ENCODE data around the gene DGCR2.
"Not testable (repeated sequence)": the region's sequence is repeated elsewhere in the genome, so short reads cannot be mapped to it uniquely, and the experiment has no call there.

Gene DGCR2

DNA sequence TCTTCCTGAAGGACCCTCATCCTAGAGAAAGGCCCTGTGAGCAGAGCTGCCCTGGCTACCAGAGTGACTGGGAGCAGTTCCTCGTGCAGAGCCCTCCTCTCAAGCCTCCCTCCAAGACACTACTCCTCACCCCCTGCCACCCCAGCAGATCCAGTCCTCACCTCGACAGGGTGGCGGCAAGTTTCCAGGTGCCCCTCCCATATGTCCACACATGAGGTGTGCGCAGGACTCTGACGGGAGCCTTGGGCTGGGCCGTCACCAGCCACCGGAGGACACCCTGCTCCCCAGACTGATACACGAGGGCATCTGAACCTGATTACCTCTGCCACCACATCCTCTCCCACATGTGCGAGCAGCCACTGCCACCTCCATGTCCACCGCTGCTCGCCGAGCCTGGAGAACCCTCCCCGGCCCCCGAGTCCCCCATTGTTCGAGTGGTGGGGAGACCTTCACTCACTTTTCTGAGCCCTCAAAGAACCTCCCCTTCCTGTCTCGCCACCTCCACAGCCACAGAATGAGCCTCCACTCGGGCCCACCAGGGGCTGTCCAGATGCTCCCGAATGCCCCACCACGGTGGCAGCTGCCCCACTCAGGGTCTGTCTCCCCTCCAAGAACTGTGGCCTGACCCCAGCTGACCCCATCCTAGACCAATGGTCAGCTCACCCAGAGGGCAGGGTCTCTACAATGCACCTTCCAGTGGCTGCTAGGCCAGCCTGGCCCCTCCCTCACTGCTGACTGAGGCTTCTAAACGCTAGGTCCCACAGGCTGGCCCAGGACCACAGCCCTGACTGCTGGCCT is 62.5 kb downstream of the DGCR2 start:
- DNase-seq (ENCODE audit: low spot score) = no peak

GRCh38 chr22:19058713-19059451 is 63.3 kb downstream of the DGCR2 start:
- no peak for DNase-seq (ENCODE audit: low spot score)

GRCh38 chr22:19057999-19058491 is 64.2 kb downstream of the DGCR2 start:
- DNase-seq (ENCODE audit: low spot score) = no peak

- no peak for DNase-seq (ENCODE audit: low spot score)
These were observed 64.7 kb downstream of the DGCR2 start for GRCh38 chr22:19057539-19057938.

DNA sequence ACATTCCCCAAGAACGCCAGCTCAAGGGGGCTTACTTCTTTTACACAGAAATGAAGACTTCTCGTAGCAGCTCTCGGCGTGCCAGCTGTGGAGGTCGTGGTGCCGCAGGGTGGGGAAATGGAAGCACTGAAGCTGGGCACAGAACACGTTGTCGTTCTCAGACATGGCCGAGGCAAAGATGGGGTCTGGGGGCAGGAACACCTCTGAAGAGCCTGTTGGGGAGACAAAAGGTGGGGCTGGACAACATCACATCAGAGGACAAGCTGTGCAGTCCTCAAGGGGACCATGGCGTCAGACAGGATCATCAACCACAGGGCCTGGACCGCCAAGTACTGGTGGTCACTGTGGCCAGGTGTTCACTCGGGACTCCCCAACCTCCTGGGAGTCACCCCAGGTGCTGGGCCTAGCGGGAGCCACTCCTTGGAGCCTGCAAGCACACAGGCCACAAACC is 65.2 kb downstream of the DGCR2 start:
- DNase-seq (ENCODE audit: low spot score) = no peak

DNA sequence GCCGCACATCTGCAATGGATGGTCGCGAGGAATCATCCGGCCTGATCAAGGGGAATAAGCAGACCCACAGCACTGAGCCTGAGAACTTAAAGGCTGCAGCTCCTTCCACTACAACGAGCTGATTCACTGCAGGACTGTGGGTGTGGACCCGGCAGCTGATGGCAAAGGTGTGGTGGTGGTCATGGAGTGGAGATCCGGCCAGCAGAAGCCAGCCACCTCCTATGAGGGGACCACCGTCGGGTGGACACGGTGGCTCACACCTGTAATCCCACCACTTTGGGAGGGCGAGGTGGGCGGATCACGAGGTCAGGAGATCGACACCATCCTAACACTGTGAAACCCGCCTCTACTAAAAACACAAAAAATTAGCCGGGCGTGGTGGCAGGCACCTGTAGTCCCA is 66.4 kb downstream of the DGCR2 start:
- no peak for DNase-seq (ENCODE audit: low spot score)

- DNase-seq (ENCODE audit: low spot score) = no peak
These were observed 69.2 kb downstream of the DGCR2 start for GRCh38 chr22:19052941-19053541.

- DNase-seq (ENCODE audit: low spot score) = no peak
These were observed 70.7 kb downstream of the DGCR2 start for GRCh38 chr22:19051381-19052072.

DNA sequence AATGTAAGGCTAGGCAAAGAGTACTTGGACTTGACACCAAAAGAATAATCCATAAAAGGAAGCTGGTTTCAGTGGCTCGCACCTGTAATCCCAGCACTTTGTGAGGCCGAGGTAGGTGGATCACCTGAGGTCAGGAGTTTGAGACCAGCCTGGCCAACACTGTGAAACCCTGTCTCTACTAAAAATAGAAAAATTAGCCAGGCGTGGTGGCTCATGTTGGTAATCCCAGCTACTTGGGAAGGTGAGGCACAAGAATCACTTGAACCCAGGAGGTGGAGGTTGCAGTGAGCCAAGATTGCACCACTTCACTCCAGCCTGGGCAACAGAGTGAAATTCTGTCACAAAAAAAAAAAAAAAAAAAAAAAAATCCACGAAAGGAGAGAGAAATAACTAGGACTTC is 71.4 kb downstream of the DGCR2 start:
- DNase-seq (ENCODE audit: low spot score) = not testable (repeated sequence)

DNA sequence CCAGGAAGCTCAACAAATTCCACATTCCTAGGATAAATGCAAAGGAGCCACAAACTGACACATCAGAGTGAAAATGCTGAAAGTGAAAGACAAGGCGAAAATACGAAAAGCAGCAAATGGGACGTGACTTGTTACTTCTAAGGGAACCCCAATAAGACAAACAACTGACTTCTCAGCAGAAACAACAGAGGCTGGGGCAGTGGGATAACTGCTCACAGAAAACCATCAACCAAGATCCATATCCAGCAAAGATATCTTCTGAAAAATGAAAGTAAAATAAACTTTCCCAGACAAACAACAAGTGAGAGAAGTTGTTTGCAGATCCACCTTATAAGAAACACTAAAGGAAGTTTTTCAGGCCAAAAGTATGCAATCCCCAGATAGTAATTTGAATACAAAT is 72.1 kb downstream of the DGCR2 start:
- DNase-seq (ENCODE audit: low spot score) = no peak

GRCh38 chr22:19048531-19048930 is 73.7 kb downstream of the DGCR2 start:
- DNase-seq (ENCODE audit: low spot score) = no peak

DNA sequence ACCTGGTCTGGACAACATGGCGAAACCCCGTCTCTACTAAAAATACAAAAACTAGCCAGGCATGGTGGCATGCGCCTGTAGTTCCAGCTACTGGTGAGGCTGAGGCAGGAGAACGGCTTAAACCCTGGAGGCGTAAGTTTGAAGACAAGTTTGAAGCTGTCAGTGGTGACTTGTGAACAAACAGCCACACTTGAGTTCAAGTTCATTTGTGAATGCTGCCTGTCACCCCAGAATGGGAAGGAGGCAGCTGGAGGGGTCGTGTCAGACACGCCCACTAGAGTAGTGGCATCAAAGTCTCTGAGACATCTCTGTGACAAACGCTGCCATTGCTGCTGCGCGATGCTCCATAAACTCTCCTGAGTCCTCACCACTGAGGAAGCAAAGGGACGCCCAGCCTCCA is 74.2 kb downstream of the DGCR2 start:
- no peak for DNase-seq (ENCODE audit: low spot score)

DNA sequence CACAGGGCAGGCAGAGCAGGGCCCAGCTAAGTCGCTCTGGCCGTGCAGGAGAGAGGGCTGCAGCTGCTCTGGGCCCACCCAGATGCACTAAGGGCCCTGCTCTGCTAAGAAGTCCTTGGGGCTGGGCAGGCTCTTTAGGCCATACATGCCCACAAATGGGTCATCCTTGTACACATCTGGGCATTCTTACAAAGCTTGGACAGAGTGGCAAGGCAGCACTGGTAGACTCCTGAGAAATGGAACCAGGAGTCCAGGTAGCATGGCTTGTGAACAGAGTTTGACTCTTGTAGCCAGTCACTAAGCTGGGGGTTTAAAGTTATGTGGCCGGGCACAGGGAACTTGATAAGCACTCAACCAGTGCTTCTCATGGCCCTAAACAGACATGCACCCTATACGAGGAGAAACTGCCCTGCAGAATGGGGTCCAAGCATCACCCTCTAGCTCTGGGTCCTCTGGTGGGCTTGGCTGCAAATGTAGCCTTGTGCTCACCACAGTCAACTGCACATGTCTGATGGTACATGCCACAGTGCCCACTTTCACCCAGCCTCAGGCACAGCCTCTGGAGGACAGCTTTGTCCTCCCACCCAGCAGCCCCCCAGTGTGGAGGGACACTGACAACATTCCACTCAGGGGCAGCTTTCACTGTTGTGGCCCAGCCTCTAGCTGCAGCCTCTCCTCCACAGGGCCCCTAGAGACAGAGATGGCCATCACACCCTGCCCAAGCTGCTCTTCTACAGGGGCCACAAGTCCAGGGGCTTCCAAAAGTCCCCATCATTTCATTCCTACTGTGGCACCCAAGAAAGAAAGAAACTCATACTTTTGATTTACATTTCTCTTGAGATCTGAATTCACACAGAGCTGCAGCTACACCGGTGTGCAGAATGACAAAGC is 75.2 kb downstream of the DGCR2 start:
- no peak for DNase-seq (ENCODE audit: low spot score)

- DNase-seq (ENCODE audit: low spot score) = no peak
These were observed 75.9 kb downstream of the DGCR2 start for GRCh38 chr22:19046287-19046686.

DNA sequence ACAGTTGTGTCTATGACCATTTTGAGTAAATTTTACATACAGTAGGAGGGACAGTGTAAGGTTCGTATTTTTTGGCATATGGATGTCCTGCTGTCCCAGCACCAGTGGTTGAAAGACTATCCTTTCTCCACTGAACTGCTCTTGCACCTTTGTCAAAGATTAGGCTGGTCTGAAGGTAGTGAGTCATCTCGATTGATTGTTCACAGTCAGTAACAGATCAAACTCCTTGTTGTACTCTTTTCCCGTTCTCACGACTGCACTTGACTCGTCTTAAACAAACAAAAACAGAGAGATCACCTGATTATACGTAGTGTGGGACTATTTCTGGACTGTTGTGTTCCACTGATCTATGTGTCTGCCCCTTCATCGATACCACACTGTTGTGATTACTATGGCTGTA is 77.1 kb downstream of the DGCR2 start:
- no peak for DNase-seq (ENCODE audit: low spot score)

DNA sequence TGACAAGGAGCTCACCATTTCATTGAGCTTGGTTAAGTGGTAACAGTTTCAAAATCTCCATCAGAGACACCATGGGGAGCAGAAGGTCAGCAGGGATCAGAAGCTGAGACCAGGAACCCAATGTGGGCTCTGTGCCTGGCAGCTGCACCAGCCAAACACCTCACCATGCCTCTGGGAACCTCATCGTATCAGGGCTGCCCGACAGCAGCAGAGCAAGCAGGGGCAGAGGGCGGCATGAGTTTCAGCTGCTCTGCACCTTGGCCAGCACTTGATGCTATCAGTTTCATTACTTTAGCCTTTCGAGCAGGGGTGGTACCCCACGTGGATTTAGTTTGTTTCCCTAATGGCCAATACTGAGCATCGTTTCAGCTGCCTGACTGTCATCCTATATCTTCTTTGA is 77.8 kb downstream of the DGCR2 start:
- no peak for DNase-seq (ENCODE audit: low spot score)

DNA sequence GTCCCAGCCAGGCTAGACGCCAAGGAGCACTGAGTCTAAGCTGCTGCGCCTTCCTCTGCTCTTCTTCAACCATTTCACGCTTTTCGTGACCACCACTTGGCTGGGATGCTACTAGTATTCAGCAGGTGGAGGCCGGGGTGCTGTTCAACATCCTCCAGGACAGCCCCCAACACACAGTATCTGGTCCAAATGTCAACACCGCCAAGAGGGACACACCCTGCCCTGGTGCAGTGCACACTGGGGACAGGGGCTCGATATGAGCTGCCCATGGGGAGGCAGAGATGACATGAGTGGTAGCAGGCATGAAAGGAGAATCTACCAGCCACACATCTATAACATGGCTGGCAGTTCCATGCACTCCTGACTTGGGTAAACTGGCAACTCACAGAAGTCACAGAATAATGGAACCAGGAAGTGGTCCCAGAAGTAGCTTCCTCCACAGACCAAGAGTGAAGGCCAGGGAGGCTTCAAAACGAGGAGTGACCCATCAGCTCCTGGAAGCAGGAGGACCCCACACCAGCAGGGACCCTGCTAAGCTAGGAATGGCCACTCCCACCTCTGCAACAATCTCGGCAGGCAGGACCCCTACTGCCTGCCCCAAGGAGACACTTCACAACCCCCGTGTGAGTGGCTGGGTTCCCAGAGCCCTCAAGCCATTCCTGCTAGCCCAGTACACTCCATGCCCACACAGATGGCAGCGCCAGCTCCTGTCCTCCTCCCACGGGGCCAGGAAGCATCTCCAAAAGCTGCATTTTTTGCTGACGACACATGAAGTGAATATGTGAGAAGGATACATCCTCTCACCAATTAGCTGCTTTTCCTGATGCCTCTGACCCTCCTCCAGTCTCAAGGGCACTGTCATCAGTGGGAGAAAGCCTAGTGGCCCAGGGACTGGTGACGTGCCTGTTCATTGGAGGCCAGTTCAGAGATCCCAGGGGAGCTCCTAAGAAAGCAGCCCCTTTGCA is 78.8 kb downstream of the DGCR2 start:
- no peak for DNase-seq (ENCODE audit: low spot score)

DNA sequence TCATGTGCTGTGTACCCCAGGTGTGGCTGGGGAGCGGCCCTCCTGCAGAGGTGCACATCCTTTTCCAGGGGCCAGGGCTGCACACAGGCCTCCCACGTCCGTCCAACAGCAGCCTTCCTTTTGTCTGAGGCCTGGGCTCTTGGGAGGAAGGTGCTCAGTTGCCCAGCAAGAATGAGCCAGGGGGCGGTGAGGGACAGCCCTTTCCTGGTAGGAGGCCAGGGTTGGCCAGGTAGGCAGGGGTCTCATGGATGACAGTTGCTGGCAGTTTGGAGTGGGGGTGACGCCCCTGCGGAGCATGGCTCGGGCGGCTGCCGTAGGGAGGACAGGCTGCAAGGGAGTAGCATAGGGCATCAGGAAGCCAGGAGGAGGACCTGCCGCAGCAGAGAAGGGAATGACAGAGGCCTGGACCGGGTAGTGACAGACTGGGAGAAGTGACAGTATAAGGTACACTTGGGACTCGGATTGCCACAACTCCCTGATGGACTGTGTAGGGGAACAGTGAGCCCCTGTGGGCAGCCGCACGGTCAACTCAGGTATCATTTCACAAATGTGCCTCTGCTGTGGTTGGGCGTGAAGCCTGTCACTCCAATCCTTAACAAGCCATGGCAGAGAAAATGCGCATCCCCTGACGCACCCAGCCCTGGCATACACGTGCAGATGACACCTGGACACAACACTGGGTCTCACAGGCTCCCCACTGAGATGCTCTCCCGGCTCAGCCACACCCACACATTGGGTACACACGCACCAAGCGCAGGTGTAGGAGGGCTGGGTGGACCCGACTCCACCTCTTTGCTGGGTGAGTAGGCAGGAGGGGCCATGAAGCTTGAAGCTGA is 79.7 kb downstream of the DGCR2 start:
- no peak for DNase-seq (ENCODE audit: low spot score)

DNA sequence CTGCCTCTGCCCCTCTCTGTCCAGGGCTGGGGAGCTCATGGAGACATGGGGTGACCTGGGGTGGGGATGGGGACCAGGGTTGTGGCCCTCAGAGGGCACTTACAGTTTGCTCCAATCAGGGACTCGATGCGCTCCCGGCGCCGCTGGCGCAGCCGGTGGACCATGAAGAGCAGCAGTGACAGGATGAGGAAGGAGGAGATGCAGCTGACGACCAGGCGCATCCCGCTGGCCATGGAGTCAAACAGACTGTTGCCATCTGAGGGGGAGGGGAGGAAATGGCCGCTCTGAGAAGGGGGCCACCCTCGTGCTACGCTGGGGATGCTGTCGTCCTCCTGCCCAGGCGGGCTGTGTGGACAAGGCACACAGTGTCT is 80.5 kb downstream of the DGCR2 start:
- no peak for DNase-seq (ENCODE audit: low spot score)
